Activated T-cell treated with anti-CD3 and anti-CD28 coated beads, Interleukin-2, amount 50 U/mL, for 1 hour (primary cell): Measurements from ENCODE around the gene LIPE.

ENCODE experiments used
- DNase-seq: peaks from one replicate; pipeline ENCODE4 v3.0.0-alpha.2; 2020

Gene LIPE

GRCh38 chr19:42375415-42376176 lies 51.6 kb downstream of the LIPE start:
- no peak for DNase-seq

DNA sequence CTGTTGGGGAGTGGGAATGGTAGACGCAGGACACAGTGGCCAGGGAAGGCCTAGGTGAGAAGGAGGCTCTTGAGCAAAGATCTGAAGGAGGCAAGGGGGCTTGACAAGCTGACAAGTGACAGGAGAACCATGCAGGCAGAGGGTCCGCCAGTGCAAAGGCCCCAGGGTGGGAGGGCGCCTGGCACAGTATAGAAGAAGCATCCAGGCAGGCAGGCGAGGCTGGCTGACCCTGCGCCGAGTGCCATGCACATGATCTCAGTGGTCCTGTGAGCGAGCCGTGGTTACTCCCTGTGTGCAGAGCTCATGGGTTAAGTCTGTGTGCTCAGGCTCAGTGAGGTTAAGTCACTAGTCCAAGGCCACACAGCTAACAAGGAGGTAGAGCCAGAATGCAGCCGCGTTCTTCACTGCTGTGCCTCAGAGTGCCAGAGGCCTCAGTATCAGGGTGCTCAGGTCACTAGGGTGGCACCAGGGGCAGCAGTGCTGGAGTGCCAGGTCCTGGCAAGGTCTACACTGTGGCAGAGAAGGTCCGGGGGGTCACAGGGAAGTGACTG lies 52.3 kb downstream of the LIPE start:
- DNase-seq, result no peak

GRCh38 chr19:42370626-42371175 lies 56.5 kb downstream of the LIPE start:
- DNase-seq, result no peak

- DNase-seq, result no peak
These were observed 57.1 kb downstream of the LIPE start for GRCh38 chr19:42370068-42370520.

GRCh38 chr19:42369433-42370067 lies 57.6 kb downstream of the LIPE start:
- DNase-seq, result no peak

GRCh38 chr19:42368765-42369164 lies 58.4 kb downstream of the LIPE start:
- no peak for DNase-seq

- DNase-seq, result no peak
These were observed 58.8 kb downstream of the LIPE start for GRCh38 chr19:42368360-42368759.

- no peak for DNase-seq
These were observed 59.3 kb downstream of the LIPE start for GRCh38 chr19:42367929-42368328.

- no peak for DNase-seq
These were observed 60.5 kb downstream of the LIPE start for GRCh38 chr19:42366673-42367072.

- DNase-seq, result no peak
These were observed 63.4 kb downstream of the LIPE start for GRCh38 chr19:42363614-42364346.

- DNase-seq, result no peak
These were observed 64.2 kb downstream of the LIPE start for GRCh38 chr19:42362891-42363440.

GRCh38 chr19:42362342-42362741 lies 64.8 kb downstream of the LIPE start:
- DNase-seq, result no peak

DNA sequence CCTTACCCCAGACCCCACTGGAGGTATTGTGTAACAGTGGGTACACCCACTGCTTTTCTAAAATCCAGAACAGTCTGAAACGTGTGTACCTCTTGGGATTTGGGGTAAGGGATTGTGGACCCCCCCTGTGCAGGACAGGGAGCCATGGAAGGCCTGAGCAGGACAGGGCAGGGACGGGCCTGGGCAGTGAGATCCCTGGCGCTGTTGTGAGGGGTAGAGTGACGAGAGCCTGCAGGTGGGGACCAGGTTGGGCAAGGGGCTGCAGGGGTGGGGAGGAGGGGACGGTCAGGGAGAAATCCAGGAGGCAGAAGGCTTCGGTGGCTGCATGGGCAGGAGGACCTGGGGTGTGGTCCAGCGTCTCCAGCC lies 65.7 kb downstream of the LIPE start:
- no peak for DNase-seq

- no peak for DNase-seq
These were observed 66.2 kb downstream of the LIPE start for GRCh38 chr19:42360787-42361544.

DNA sequence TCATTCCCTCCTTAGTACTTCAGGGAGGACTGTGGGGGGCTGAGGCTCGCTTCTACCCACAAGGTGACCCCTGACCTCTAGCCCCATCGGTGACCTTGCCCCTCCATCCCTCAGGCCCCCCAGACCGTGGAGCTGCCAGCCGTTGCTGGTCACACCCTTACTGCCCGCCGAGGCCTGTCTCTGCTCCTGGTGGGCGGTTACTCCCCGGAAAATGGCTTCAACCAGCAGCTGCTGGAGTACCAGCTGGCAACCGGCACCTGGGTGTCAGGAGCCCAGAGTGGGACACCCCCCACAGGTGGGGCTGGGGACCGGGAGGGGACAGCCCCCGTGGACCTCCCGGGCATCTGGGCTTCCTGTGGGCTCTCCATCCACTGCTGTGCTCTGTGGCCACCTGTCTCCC lies 69.9 kb downstream of the LIPE start:
- DNase-seq, result no peak

GRCh38 chr19:42356686-42357085 lies 70.5 kb downstream of the LIPE start:
- DNase-seq, result no peak

- no peak for DNase-seq
These were observed 71.3 kb downstream of the LIPE start for GRCh38 chr19:42355896-42356295.

DNA sequence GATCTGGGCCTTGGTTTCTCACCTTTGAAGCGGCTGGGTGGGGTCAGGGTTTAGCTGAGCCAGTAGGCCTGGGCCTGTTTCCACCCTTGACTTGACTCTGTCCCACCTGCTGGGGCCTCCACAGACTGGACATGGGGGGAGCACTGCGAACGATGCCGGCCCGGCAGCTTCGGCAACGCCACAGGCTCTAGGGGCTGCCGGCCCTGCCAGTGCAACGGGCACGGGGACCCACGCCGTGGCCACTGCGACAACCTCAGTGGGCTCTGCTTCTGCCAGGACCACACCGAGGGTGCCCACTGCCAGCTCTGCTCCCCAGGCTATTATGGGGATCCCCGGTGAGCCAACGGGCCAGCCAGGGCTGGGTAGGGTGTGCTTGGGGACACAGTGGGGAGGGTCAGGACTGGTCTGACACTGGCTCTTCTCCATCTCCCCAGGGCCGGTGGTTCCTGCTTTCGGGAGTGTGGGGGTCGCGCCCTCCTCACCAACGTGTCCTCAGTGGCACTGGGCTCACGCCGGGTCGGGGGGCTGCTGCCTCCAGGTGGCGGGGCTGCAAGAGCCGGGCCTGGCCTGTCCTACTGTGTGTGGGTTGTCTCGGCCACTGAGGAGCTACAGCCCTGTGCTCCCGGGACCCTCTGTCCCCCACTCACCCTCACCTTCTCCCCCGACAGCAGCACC lies 73.7 kb downstream of the LIPE start:
- DNase-seq, result no peak

GRCh38 chr19:42352301-42353259 lies 74.6 kb downstream of the LIPE start:
- no peak for DNase-seq
